Stimulated activated CD8-positive, alpha-beta memory T cell treated with anti-CD3 and anti-CD28 coated beads, Interleukin-4, amount 100 ng/mL, for 24 hours (primary cell): ENCODE results near the gene HEMK1.
A peak's percentile ranks its signal among the peaks of the same experiment; 100 is the strongest.

Experiments
- DNase-seq: peaks from one replicate; pipeline ENCODE4 v3.0.0-alpha.2; 2020; ENCODE audit warnings: low read depth

Gene HEMK1

DNA sequence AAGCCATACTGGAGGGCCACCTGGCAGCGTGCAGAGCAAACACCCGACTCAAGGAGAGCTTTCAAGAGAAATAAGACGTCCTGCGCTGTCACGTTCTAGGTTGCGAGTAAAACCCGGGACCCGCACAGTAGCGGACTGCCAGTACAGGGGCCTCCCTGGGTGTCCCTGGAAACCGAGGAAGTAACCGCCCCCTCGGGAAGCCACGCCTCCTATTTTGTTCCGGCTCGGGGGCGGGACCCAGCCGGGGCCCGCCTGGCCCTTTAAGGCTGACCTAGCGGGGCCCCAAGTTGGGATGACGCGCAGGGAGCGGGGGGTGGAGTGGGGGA is 47.4 kb downstream of the HEMK1 start:
- DNase-seq, result peak; percentile 92

- DNase-seq, result no peak
These were observed 47.9 kb downstream of the HEMK1 start, which contains the start of gene MAPKAPK3 for GRCh38 chr3:50617096-50617791. MAPKAPK3 (plus strand) TSS chr3:50617151; CDS start chr3:50617566, 415 bp downstream.

GRCh38 chr3:50617911-50618481 is 48.7 kb downstream of the HEMK1 start:
- DNase-seq, result no peak

GRCh38 chr3:50620420-50620819 is 51.1 kb downstream of the HEMK1 start:
- DNase-seq, result no peak

DNA sequence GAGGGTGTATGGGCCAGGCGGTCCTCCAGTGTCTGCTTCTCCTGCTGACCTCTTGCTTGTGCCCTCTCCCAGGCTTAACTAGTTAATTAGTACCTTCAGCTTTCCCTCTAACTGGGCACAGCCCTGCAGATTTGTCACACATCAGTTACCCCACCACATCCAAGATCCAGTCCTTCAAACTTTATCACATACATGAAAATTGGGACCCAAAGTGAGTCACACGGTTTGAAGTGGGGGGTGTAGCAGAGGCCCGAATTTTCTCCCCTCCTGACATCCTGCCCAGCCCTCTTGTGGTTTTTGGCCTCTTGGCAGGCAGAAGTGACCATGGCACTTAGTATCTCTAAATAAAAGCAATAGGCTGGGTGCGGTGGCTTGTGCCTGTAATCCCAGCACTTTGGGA is 51.5 kb downstream of the HEMK1 start:
- DNase-seq, result no peak

DNA sequence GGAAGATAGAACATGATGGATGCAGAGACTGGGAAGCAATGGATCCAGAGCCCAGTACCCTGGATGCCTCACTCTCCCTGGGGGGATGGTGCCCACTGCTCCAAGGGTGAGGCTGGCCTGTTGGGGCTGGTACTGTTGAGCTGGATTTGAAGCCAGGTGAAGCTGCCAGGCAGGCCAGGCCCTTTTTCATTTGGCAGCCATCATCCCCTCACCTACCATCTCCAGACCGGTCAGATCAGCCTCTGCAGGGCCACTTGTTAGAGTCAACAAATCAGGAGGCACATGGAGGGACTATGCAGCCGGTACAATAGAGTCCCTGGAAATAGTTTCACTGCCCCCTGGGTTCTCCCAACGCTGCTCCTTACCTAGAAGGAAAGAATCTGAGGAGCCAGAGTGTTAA is 53.6 kb downstream of the HEMK1 start:
- DNase-seq, result no peak

DNA sequence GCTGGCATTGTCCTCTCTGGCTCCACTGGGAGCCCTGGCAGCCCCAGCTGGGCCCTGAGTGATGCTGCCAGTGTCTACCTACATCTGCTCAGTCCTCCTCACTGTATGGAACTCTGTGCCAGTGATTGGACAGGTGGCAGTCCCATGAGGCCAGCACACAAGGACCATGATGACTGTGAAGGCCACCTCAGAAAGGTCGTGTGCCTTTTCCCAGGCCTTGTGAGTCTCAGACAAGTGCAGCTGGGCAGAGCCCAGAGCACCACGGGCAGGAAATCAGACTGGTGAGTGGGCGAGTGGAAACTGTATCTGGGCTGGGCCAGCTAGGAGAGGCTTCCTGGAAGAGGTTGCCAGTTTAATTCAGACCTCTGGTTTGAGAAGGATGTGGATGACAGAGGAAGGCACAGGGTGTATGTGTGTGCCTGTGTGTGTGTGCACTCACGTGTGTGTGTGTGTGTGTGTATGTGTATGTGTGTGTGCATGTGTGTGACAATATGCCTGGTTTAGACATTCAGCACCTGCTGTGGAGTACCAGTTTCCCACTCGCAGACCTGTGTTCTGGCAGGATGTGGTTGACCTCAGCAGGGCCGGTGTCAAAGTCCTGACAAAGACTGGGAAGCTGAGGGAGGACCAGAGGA is 54.6 kb downstream of the HEMK1 start:
- DNase-seq, result no peak

DNA sequence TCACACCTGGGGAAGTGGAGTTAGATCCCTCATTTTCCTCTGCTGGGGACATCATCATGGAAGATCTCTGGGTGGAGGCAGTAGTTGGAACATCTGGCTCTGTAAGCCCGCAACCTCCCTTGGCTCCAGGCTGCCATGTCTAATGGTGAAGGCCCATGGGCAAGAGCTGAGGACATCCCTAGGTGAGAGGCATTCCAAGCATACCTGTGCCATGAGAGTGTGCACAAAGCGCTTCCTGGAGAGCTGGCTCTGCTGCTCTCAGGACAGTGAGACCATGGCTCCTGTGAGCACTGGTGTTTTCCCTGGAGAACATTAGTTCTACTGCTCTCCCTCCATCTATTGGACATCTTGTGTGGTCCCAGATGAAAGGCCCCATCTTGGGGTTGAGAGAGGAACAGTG is 55.3 kb downstream of the HEMK1 start:
- DNase-seq, result no peak

DNA sequence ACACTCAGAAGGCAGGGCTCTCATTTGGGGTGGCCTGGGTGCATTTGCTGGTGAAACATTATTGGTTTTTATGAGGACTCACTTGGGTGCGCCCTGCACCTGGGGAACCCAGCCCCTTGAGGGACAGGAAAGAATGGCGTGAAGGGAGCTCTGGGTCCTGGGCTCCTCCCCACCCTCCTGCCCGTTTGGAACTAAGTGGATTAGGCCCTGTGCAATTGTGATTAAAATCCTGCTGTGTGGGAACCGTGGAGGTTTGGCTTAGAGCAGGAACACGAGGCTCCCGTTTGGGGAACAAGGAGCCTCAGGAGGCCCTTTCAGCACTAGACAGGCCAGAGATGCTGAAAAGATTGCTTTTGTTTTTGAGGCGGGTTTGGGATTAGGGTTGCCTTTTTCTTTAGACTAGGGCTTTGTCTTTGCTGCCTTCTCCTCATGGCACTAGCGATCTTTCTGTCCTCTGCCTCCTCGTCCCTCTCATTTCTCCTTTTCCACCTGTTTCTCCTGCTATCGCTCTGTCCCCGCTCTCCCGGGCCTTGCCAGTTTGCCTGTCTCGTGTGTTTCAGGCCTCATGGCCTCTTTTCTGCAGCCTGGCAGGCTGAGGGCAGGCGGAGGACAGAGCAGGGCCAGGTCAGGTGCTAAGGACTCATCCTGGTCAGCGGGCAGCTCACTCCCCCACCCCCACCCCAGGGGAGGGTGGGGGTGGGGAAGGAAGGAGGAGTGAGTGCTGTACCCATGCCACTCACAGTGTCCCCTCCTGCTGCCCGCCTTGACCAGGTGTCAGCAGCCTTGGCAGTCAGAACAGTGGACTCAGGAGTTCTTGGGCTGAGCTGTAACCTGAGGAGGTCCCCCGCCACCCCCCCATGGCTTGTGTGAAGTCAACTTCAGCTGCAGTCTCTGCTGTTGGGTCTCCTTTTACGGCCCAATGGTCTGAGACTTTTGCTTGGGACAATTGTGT is 56.2 kb downstream of the HEMK1 start:
- no peak for DNase-seq

DNA sequence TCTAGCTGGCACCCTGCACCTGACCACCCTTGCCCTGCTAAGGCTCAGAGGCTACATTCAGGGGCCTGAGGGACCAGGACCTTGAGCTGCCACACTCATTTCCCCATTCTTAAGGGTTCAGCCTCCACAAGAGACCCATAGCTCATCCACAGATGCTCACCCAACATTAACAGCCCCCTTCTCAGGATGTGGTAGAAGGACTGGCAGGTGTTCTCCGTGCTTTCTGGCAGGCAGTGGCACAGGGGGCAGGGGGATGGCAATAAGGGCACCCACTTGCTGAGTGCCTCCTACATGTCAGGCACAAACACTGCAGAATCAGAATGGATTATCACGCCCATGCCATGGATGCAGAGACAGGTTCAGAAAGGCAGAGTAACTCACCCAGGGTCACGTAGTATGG is 57.1 kb downstream of the HEMK1 start:
- no peak for DNase-seq

DNA sequence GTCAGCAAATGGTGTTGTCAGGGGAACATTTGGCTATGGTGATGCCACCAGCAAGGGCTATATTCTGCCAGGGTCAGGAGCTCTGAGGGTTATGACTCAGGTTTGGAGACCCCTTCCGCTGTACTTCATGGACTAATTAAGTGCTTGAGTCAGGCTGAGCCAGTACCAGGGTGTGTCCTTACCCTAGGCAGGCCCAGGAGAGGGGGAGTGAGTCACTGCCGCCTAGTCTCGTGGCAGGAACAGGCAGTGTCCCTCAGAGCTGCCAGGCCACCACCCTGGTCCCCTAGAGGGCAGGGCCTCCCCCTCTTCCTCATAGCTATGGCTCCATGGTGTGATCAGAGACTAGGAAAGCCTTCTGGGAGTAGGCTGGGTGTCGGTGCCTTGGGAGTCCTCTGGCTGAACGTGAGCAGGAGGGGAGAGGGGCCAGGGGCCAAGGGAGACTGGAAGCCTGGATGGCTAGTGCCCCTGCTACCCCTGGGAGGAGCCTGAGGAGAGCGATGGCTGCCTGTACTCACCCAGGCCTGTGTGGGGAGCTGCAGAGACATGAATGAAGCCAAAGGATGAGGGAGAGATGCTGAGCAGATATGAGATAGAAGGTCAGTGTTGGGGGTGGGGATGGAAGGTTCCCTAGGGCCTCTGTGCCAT is 58.2 kb downstream of the HEMK1 start:
- DNase-seq, result no peak

DNA sequence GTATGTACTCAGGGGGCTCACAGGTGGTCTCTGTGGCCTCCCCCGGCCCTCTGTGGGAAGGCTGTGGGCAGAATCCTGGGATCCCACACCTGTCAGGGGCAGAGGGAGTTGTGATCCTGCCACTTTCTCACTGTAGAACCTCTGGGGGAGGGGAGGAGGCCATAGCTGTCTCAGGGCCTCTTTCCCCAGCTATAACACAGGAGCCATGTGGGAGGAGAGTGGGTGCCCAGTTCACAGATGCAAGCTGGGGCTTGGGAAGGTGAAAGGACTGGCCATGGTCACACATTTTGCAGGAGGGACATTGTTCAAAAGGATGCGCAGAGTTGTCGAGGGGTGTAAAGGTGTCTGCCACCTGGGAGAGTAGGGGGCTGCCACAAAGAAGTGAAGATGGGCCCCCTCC is 59.3 kb downstream of the HEMK1 start:
- no peak for DNase-seq

GRCh38 chr3:50630394-50630793 is 61.1 kb downstream of the HEMK1 start:
- no peak for DNase-seq

DNA sequence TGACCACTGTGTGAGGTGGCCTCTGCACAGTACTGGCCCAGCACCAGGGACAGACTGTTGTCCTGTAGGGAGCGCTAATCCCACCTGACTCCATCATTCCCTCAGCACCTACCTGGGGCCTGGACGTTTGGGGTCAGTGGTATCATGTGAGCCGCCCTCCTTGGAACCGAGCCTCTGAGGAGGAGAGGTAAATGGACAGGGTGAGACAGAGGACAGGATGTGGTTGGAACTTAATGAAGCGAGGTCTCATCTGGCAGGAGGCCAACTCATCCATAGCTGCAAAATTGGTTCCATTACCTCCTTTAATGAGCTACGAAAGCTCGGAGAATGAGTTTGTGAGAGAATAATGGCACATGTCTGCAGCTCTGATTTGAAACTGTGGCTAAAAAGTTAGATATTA is 61.6 kb downstream of the HEMK1 start:
- no peak for DNase-seq

GRCh38 chr3:50632450-50632849 is 63.1 kb downstream of the HEMK1 start:
- DNase-seq, result no peak

- DNase-seq, result no peak
These were observed 64.0 kb downstream of the HEMK1 start for GRCh38 chr3:50633230-50633790.

DNA sequence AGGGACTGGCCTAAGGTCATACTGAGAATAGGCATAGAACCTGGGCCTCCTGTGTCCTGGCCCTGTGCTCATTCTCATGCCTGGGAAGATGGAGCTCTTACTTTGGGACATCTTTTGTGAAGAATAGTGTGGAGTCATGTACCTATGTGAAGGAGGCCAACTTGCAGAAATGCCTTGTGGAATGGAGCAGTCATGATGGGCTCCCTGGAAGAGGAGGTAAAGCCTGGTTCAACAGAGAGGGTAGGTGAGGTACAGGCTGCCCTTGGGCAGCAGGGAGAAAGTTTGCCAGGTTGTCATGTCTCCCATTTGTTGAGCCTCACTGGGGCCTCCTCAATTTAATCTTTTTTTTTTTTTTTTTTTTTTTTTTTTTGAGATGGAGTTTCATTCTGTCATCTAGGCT is 65.7 kb downstream of the HEMK1 start:
- no peak for DNase-seq

DNA sequence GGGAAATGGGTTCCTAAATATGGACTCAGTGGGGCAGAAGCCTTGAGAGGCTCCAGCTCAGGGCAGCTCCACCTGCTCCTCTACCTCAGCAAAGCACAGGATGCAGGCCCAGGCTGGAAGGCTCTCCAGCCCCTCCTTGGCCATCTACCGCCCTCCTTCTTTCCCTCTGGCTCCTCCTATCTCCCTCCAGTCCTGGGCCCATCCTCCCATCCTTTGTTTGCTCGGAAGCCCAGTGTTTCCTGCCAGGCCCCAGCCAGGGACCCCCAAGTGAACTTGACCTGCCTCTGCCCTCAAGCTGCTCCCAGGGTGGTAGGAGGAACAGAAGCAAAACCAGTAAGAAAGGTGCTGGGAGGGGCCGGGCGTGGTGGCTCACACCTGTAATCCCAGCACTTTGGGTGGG is 67.7 kb downstream of the HEMK1 start:
- DNase-seq, result no peak

DNA sequence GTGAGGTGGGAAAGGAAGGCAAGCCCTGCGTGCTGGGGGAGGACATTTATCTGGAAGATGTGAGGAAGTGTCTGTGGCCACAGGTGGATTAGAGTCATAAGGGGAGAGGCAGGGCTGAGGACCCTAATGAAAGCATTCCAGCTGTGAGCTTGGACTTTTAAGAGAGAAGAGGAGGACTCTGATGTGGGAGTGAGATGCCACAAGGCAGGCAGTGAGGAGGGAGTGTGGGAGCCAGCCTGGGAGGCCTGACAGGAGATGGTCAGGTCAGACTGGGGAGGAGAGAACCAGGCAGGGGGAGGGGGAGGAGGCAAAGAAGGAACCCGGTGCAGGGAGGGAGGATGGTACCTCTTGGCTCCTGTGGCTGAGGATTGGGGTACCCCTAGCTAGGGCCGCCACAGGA is 68.6 kb downstream of the HEMK1 start:
- DNase-seq, result no peak

DNA sequence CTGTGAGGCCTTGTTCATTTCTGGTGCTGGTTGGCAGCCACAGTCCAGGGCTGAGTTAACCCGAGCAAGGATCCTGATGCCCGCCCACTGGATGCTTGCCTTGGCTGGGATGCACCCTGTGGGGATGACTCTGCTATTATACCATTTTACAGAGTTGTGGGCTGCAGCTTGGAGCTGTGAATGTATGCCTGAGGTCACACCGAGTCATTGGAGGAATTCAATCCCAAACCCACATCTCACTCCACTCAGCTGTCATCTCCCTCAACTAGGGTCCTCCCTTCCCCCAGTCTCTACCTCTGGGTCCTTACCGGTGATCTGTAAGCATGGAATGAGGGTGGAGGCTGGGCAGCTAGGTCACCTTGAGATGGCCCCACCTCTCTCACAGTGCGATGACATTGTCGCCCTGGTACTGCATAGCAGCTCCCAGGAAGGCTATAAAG is 69.8 kb downstream of the HEMK1 start:
- DNase-seq, result no peak

- no peak for DNase-seq
These were observed 73.1 kb downstream of the HEMK1 start for GRCh38 chr3:50642382-50642781.

DNA sequence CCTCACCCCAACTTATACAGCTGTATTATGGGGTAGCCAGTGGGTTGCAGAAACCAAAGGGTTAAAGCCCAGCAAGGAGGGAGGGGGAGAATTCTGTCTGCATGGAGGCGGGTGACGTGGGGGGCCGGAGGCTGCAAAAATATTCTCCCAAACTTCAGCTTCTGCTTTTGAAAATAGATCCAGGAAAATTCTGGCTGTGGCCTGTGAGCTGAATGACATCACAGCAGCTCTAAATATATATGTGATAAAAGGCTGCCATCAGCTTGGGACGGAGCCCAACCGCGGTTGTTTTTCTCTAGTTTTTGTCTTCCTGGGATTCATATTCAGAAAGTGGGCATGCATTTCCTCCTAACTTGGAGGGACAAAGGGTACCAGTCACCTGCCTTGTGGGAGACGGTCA is 75.2 kb downstream of the HEMK1 start:
- DNase-seq, result no peak
